Measurements from ENCODE around the gene FBN1. TPM values are rescaled to one million over a fixed set of nuclear protein-coding genes. Genes with fewer than 3 reads are reported as not detected.

FBN1 gene
- 100 to 1,000 TPM; 113 to 147 (median 120) TPM for total RNA-seq

GRCh38 chr15:48645558-48646330 lies at the start of gene FBN1:
Gene FBN1 (minus strand): TSS chr15:48645709. CDS start chr15:48644769, 940 bp downstream.
- peak; percentile 78 to 79 for DNase-seq
- H3K36me3 ChIP-seq: no peaks in the 10 kb centered on the region
- intact Hi-C loops (cut with DNase I): loop anchor here (10.0 kb wide), 3 partner anchors 141 to 291 kb away; partner anchors contain the start of gene CEP152
- peaks cover 32 to 33% of the 10 kb centered on the region in 2 donors for H3K4me1 ChIP-seq
- H3K27ac ChIP-seq: peak within 1 kb of the TSS; percentile 14 to 86 (median 85)
- 0 to 1% methylated on average over 25 to 57 of the region's 66 CpGs for WGBS, 2 donors
- peak within 1 kb of the TSS; percentile 72 to 76 (median 76) for H3K4me3 ChIP-seq (replicated peaks in 1 of 3)
- H3K27me3 ChIP-seq: no peaks in the 10 kb centered on the region
- TF ChIP-seq CTCF (IDR thresholded peaks at IDR 0.05) (no peak), POLR2A (IDR thresholded peaks at IDR 0.05) (peak in 1 of 2 donors; percentile 78)
- H3K9me3 ChIP-seq: no peaks in the 10 kb centered on the region

- no peak for DNase-seq
- Histone ChIP-seq H3K36me3 (no peaks in the 10 kb centered on the region), H3K9me3 (no peaks in the 10 kb centered on the region), H3K4me1 (no peaks in the 10 kb centered on the region), H3K27me3 (no peaks in the 10 kb centered on the region), H3K4me3 (replicated peaks in 1 of 3) (no peak overlapping the region), H3K27ac (no peak overlapping the region)
- TF ChIP-seq POLR2A (IDR thresholded peaks at IDR 0.05) (no peak), CTCF (IDR thresholded peaks at IDR 0.05) (no peak)
- intact Hi-C loops (cut with DNase I): no loop called here
These were observed 48.0 kb upstream of the FBN1 start for GRCh38 chr15:48693484-48693883.

GRCh38 chr15:48688493-48688892 lies 43.0 kb upstream of the FBN1 start:
- TF ChIP-seq CTCF (IDR thresholded peaks at IDR 0.05): no peak
- TF ChIP-seq POLR2A (IDR thresholded peaks at IDR 0.05): no peak
- H3K9me3 ChIP-seq: no peaks in the 10 kb centered on the region
- no peaks in the 10 kb centered on the region for H3K4me1 ChIP-seq
- no peaks in the 10 kb centered on the region for H3K27me3 ChIP-seq
- H3K4me3 ChIP-seq (replicated peaks in 1 of 3): no peak overlapping the region
- DNase-seq: no peak
- WGBS, 2 donors: 46 to 48% methylated on average over 2 of the region's 2 CpGs
- intact Hi-C loops (cut with DNase I): no loop called here
- no peaks in the 10 kb centered on the region for H3K36me3 ChIP-seq
- H3K27ac ChIP-seq: no peak overlapping the region

GRCh38 chr15:48683991-48684765 lies 38.7 kb upstream of the FBN1 start:
- WGBS, 2 donors: 90 to 91% methylated on average over 3 to 4 of the region's 4 CpGs
- Histone ChIP-seq H3K4me1 (no peaks in the 10 kb centered on the region), H3K9me3 (no peaks in the 10 kb centered on the region), H3K4me3 (replicated peaks in 1 of 3) (no peak overlapping the region), H3K36me3 (no peaks in the 10 kb centered on the region), H3K27ac (no peak overlapping the region), H3K27me3 (no peaks in the 10 kb centered on the region)
- no peak for TF ChIP-seq POLR2A (IDR thresholded peaks at IDR 0.05)
- TF ChIP-seq CTCF (IDR thresholded peaks at IDR 0.05): no peak
- intact Hi-C loops (cut with DNase I): no loop called here
- DNase-seq: no peak

Data from thyroid gland (tissue), 4 donors.